Esophagus (tissue), 2 donors: ENCODE results near the gene HDGFL3. TPM values are rescaled to one million over a fixed set of nuclear protein-coding genes. Genes with fewer than 3 reads are reported as not detected.

Experiments used
- H3K27ac ChIP-seq, 2 donors: one replicate each; pipeline ENCODE4 v1.5.1; 2013; ENCODE audit warnings: low read depth in 2 of 2, mild to moderate bottlenecking in 2 of 2, inconsistent platforms in 1 of 2, low read length in 1 of 2, moderate library complexity in 1 of 2
- H3K27me3 ChIP-seq, 2 donors: one replicate each; pipeline ENCODE4 v1.6.1; 2013; ENCODE audit warnings: low read length in 2 of 2, control low read depth in 1 of 2, mild to moderate bottlenecking in 1 of 2; ENCODE audit not compliant: insufficient read depth in 2 of 2, control insufficient read depth in 1 of 2
- H3K36me3 ChIP-seq, 2 donors: one replicate each; pipeline ENCODE4 v1.6.1; 2013; ENCODE audit warnings: low read length in 1 of 2; ENCODE audit not compliant: control insufficient read depth in 2 of 2, insufficient read depth in 2 of 2
- H3K4me1 ChIP-seq, 2 donors: one replicate each; pipeline ENCODE4 v1.6.1; 2013; ENCODE audit warnings: low read length in 1 of 2; ENCODE audit not compliant: control insufficient read depth in 2 of 2, insufficient read depth in 2 of 2
- H3K4me3 ChIP-seq, 2 donors: one replicate each; pipeline ENCODE4 v1.5.1; 2013; ENCODE audit warnings: low read length in 2 of 2, mild to moderate bottlenecking in 2 of 2, low read depth in 1 of 2, moderate library complexity in 1 of 2
- H3K9me3 ChIP-seq, 2 donors: one replicate each; pipeline ENCODE4 v1.6.1; 2013; ENCODE audit warnings: mild to moderate bottlenecking in 2 of 2, low read depth in 1 of 2, low read length in 1 of 2, moderate library complexity in 1 of 2; ENCODE audit not compliant: control insufficient read depth in 2 of 2, insufficient read depth in 1 of 2
- WGBS, 2 donors: extraction: QIAGEN DNeasy Blood & Tissue Kit; methylation state at CpG; one replicate each; pipeline ENCODE4 v1.1.7; 2013; 5-methylcytosine and 5-hydroxymethylcytosine counted together
- polyA plus RNA-seq, 2 donors: library from polyadenylated mRNA; stranded (reverse); fragments of 200-250 nt; gene quantifications; one replicate each; pipeline ENCODE4 v1.2.3, GENCODE V29; 2013
- donor health status: healthy with polysubstance abuse.
- donor health status: Bipolar disorder and iron deficiency.

Gene HDGFL3
- polyA plus RNA-seq, 2 donors = 3.4 to 6.3 TPM

GRCh38 chr15:83210619-83211018 is 3.0 kb upstream of the HDGFL3 start:
- no peaks in the 10 kb centered on the region for H3K9me3 ChIP-seq
- no peaks in the 10 kb centered on the region for H3K36me3 ChIP-seq
- WGBS, 2 donors = 28 to 30% methylated on average over 3 of the region's 3 CpGs
- H3K27me3 ChIP-seq = no peaks in the 10 kb centered on the region
- H3K4me1 ChIP-seq = peaks cover 2 to 3% of the 10 kb centered on the region in 2 donors
- H3K4me3 ChIP-seq = no peak overlapping the region
- H3K27ac ChIP-seq = no peak overlapping the region

- Histone ChIP-seq H3K27me3 (no peaks in the 10 kb centered on the region), H3K36me3 (no peaks in the 10 kb centered on the region), H3K4me3 (no peak overlapping the region), H3K9me3 (no peaks in the 10 kb centered on the region), H3K4me1 (peaks cover 2 to 3% of the 10 kb centered on the region in 2 donors), H3K27ac (no peak overlapping the region)
- WGBS, 2 donors = 84 to 85% methylated on average over 5 of the region's 5 CpGs
Measured at GRCh38 chr15:83209333-83209732, 1.7 kb upstream of the HDGFL3 start.

GRCh38 chr15:83208367-83208661 is 691 bp upstream of the HDGFL3 start:
- Histone ChIP-seq H3K9me3 (no peaks in the 10 kb centered on the region), H3K27ac (peak overlapping the region in 1 of 2 donors; percentile 60), H3K4me1 (peaks cover 2 to 3% of the 10 kb centered on the region in 2 donors), H3K4me3 (peak overlapping the region; percentile 67 to 68), H3K36me3 (no peaks in the 10 kb centered on the region), H3K27me3 (no peaks in the 10 kb centered on the region)
- 13% methylated on average over 11 of the region's 11 CpGs for WGBS, 2 donors

GRCh38 chr15:83207009-83207659 is 489 bp downstream of the HDGFL3 start:
- Histone ChIP-seq H3K27ac (peak overlapping the region; percentile 60 to 72), H3K27me3 (no peaks in the 10 kb centered on the region), H3K4me1 (peaks cover 2 to 3% of the 10 kb centered on the region in 2 donors), H3K4me3 (peak overlapping the region; percentile 67 to 68), H3K9me3 (no peaks in the 10 kb centered on the region), H3K36me3 (no peaks in the 10 kb centered on the region)
- WGBS, 2 donors = 1% methylated on average over 45 to 93 of the region's 93 CpGs

GRCh38 chr15:83206526-83207008 is 1.1 kb downstream of the HDGFL3 start:
- Histone ChIP-seq H3K4me1 (peaks cover 2 to 3% of the 10 kb centered on the region in 2 donors), H3K27ac (peak overlapping the region; percentile 60 to 72), H3K27me3 (no peaks in the 10 kb centered on the region), H3K4me3 (peak overlapping the region; percentile 67 to 68), H3K36me3 (no peaks in the 10 kb centered on the region), H3K9me3 (no peaks in the 10 kb centered on the region)
- WGBS, 2 donors = 4% methylated on average over 24 to 25 of the region's 25 CpGs

GRCh38 chr15:83205725-83206324 is 1.8 kb downstream of the HDGFL3 start:
- no peak overlapping the region for H3K27ac ChIP-seq
- peaks cover 2 to 3% of the 10 kb centered on the region in 2 donors for H3K4me1 ChIP-seq
- peak overlapping the region in 1 of 2 donors; percentile 67 for H3K4me3 ChIP-seq
- no peaks in the 10 kb centered on the region for H3K9me3 ChIP-seq
- WGBS, 2 donors = 35 to 38% methylated on average over 4 of the region's 4 CpGs
- no peaks in the 10 kb centered on the region for H3K36me3 ChIP-seq
- H3K27me3 ChIP-seq = no peaks in the 10 kb centered on the region

GRCh38 chr15:83204697-83205096 is 2.9 kb downstream of the HDGFL3 start:
- H3K36me3 ChIP-seq = no peaks in the 10 kb centered on the region
- 67 to 79% methylated on average over 3 of the region's 3 CpGs for WGBS, 2 donors

GRCh38 chr15:83203543-83203942 is 4.1 kb downstream of the HDGFL3 start:
- no peak overlapping the region for H3K27ac ChIP-seq
- H3K9me3 ChIP-seq = no peaks in the 10 kb centered on the region
- H3K4me3 ChIP-seq = no peak overlapping the region
- H3K36me3 ChIP-seq = no peaks in the 10 kb centered on the region
- peaks cover 0 to 3% of the 10 kb centered on the region in 2 donors for H3K4me1 ChIP-seq
- H3K27me3 ChIP-seq = no peaks in the 10 kb centered on the region
- WGBS, 2 donors = 83 to 92% methylated on average over 4 of the region's 4 CpGs

More at GRCh38 chr15:83204697-83205096, 2.9 kb downstream of the HDGFL3 start:
- H3K9me3 ChIP-seq = no peaks in the 10 kb centered on the region
- H3K4me3 ChIP-seq = no peak overlapping the region
- H3K4me1 ChIP-seq = peaks cover 0 to 3% of the 10 kb centered on the region in 2 donors
- no peak overlapping the region for H3K27ac ChIP-seq
- H3K27me3 ChIP-seq = no peaks in the 10 kb centered on the region

- H3K27me3 ChIP-seq = no peaks in the 10 kb centered on the region
- H3K4me1 ChIP-seq = no peaks in the 10 kb centered on the region
- H3K9me3 ChIP-seq = no peaks in the 10 kb centered on the region
Measured at GRCh38 chr15:83200589-83200988, 7.0 kb downstream of the HDGFL3 start.

GRCh38 chr15:83200162-83200561 is 7.5 kb downstream of the HDGFL3 start:
- Histone ChIP-seq H3K27me3 (no peaks in the 10 kb centered on the region), H3K36me3 (no peaks in the 10 kb centered on the region), H3K9me3 (no peaks in the 10 kb centered on the region), H3K4me3 (no peak overlapping the region), H3K4me1 (no peaks in the 10 kb centered on the region), H3K27ac (no peak overlapping the region)
- 83 to 88% methylated on average over 7 of the region's 7 CpGs for WGBS, 2 donors

More at GRCh38 chr15:83200589-83200988, 7.0 kb downstream of the HDGFL3 start:
- Histone ChIP-seq H3K36me3 (no peaks in the 10 kb centered on the region), H3K27ac (no peak overlapping the region), H3K4me3 (no peak overlapping the region)
